Measurements from ENCODE around the gene CLIC5. TPM values are rescaled to one million over a fixed set of nuclear protein-coding genes. Genes with fewer than 3 reads are reported as not detected.

Gene CLIC5
- total RNA-seq, 1 donor from 2014 or later: not detected

DNA sequence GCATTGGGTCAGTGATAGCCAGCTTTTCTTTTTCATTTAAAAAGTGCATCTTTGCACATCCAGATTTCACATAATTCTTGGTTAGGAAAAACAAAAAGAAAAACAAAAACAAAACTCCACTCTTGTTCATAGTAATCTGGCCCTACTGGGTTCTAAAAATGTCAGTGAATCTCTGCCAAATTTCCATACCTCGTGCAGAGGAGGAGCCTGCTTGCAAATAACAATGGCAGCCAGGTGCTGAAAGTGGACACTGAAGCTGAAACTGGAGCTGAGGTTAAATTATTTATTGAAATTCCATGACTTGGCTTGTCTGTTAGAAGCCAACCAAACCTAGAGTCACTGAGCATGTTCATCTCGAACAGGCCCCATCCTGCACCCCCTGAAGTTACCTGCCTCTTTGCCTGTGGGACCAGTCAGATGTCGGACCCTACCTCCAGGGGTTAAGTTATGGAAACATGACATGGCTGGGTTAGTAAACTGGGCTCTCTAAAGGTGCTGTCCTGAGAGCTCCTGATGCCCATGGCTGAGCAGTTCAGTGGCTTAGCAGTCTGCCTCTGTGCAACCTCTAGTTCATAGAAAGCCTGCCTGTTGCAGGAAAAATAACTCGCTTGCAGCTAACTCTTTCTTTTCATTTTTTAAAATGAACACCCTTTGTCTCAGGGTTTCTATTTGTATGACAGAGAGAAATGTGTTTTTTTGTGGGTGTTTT lies 42.7 kb downstream of the CLIC5 start:
- DNase-seq (ENCODE audit: low read depth) (no peak), FAIRE-seq (no peak)
- no peaks in the 10 kb centered on the region for H3K36me3 ChIP-seq (ENCODE audit: control insufficient read depth, insufficient read depth, low read length)
- H3K27me3 ChIP-seq (ENCODE audit: control insufficient read depth, insufficient read depth, low read length): no peaks in the 10 kb centered on the region
- TF ChIP-seq, protein P1, sequence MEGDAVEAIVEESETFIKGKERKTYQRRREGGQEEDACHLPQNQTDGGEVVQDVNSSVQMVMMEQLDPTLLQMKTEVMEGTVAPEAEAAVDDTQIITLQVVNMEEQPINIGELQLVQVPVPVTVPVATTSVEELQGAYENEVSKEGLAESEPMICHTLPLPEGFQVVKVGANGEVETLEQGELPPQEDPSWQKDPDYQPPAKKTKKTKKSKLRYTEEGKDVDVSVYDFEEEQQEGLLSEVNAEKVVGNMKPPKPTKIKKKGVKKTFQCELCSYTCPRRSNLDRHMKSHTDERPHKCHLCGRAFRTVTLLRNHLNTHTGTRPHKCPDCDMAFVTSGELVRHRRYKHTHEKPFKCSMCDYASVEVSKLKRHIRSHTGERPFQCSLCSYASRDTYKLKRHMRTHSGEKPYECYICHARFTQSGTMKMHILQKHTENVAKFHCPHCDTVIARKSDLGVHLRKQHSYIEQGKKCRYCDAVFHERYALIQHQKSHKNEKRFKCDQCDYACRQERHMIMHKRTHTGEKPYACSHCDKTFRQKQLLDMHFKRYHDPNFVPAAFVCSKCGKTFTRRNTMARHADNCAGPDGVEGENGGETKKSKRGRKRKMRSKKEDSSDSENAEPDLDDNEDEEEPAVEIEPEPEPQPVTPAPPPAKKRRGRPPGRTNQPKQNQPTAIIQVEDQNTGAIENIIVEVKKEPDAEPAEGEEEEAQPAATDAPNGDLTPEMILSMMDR (IDR thresholded peaks at IDR 0.05; ENCODE audit: insufficient read depth, low read length, severe bottlenecking): no peak
- H3K4me3 ChIP-seq (ENCODE audit: low read depth, low read length): no peak overlapping the region

DNA sequence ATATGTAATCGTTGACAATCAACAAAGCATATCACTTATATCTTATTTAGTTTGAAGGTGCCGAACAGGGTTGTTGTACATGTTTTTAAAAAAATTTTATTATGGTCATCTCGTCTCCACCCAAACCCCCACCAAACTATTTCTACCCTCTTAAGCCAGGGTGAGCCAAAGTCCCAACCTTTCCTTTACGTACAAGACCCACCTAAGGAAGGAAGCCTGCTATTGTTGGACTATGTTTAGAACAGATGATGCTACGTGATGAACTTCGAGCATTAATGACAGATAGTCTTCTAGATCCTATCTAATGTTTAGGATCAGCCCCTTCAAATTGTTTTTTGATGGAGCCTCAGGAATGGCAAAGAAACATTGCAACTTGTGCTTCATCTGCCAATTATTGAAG lies 44.4 kb downstream of the CLIC5 start:
- Histone ChIP-seq H3K4me3 (ENCODE audit: low read depth, low read length) (no peak overlapping the region), H3K36me3 (ENCODE audit: control insufficient read depth, insufficient read depth, low read length) (no peaks in the 10 kb centered on the region), H3K27me3 (ENCODE audit: control insufficient read depth, insufficient read depth, low read length) (no peaks in the 10 kb centered on the region)
- no peak for FAIRE-seq
- TF ChIP-seq, protein P1 (IDR thresholded peaks at IDR 0.05; ENCODE audit: insufficient read depth, low read length, severe bottlenecking): no peak
- DNase-seq (ENCODE audit: low read depth): no peak

DNA sequence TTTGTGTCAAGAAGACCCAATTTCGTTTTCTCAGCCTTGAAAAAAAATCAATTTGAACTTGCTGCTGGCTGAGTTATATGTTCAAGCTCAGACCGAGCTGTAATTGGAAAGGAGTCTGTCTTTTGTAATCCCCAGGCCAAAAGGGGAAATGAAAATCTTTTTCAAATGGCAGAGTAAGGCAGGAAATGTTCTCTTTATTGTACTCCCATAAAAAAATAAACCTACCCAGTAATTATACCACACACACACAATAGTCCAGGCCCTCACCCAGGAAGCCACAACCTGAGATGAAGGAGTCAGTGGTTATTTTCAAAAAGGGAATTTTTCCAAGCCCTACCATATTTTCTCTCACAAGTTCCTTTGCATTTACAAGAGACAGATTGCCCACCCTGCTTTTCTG lies 45.3 kb downstream of the CLIC5 start:
- no peak for FAIRE-seq
- TF ChIP-seq, protein P1 (IDR thresholded peaks at IDR 0.05; ENCODE audit: insufficient read depth, low read length, severe bottlenecking): no peak
- no peak for DNase-seq (ENCODE audit: low read depth)
- Histone ChIP-seq H3K27me3 (ENCODE audit: control insufficient read depth, insufficient read depth, low read length) (no peaks in the 10 kb centered on the region), H3K4me3 (ENCODE audit: low read depth, low read length) (no peak overlapping the region), H3K36me3 (ENCODE audit: control insufficient read depth, insufficient read depth, low read length) (no peaks in the 10 kb centered on the region)

DNA sequence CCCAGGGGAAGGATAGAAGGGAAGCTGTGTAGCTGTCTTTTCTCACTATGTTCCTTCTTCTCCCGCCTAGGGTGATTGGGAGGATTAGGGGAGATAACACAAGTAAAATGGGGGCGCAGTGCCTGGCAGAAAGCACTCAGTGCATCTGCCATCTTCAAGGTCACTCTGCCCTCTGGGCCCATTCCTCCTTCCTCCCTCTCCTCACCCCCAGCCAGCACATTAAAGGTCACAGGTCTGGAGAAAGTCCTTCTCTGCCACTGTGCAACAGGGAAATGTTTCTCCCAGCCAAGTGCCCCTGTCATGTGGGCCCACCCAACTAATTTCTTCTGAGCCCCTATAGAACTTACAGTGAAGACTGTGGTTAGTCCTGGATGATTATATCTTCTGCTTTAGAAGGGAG lies 45.8 kb downstream of the CLIC5 start:
- Histone ChIP-seq H3K36me3 (ENCODE audit: control insufficient read depth, insufficient read depth, low read length) (no peaks in the 10 kb centered on the region), H3K4me3 (ENCODE audit: low read depth, low read length) (no peak overlapping the region), H3K27me3 (ENCODE audit: control insufficient read depth, insufficient read depth, low read length) (no peaks in the 10 kb centered on the region)
- DNase-seq (ENCODE audit: low read depth): no peak
- TF ChIP-seq, protein P1 (IDR thresholded peaks at IDR 0.05; ENCODE audit: insufficient read depth, low read length, severe bottlenecking): no peak
- no peak for FAIRE-seq

DNA sequence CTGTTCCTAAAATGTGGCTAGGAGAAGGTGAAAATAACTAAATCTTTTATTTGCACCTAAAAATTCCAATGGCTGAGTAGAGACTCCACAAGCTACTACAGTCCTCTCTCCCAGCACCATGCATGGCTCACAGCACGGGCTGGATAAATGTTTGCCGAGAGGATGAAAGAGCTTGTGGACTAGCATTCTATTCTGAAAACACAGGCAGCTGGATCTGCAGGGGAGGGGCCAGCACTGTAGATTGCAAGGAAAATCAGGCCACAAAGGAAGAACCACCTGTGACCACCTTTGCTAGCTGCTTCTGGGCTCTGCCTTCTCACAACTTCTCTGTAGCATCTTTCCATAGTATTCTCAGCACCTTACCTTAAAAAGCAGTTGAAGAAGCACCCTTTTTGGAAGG lies 46.6 kb downstream of the CLIC5 start:
- no peak for FAIRE-seq
- TF ChIP-seq, protein P1 (IDR thresholded peaks at IDR 0.05; ENCODE audit: insufficient read depth, low read length, severe bottlenecking): no peak

DNA sequence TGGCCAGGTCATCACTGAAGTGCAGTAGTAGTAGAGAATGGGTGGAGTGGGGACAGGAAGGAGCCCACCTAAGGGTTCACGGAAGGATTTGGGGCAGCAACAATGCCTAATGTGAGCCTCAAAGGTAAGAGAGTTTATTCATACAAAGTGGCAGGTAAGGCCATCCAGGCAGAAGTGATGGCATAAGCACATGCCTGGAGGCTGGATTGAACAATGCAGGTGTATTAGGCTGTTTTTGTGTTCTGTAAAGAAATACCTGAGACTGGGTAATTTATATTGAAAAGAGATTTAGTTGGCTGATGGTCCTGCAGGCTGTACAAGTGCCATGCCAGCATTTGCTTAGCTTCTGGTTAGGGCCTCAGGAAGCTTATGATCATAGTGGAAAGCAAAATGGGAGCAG lies 48.3 kb downstream of the CLIC5 start:
- no peak for DNase-seq (ENCODE audit: low read depth)
- H3K4me3 ChIP-seq (ENCODE audit: low read depth, low read length): no peak overlapping the region
- TF ChIP-seq, protein P1 (IDR thresholded peaks at IDR 0.05; ENCODE audit: insufficient read depth, low read length, severe bottlenecking): no peak
- H3K36me3 ChIP-seq (ENCODE audit: control insufficient read depth, insufficient read depth, low read length): no peaks in the 10 kb centered on the region
- H3K27me3 ChIP-seq (ENCODE audit: control insufficient read depth, insufficient read depth, low read length): no peaks in the 10 kb centered on the region
- no peak for FAIRE-seq

More for the DNA sequence above, 46.6 kb downstream of the CLIC5 start:
- Histone ChIP-seq H3K4me3 (ENCODE audit: low read depth, low read length) (no peak overlapping the region), H3K27me3 (ENCODE audit: control insufficient read depth, insufficient read depth, low read length) (no peaks in the 10 kb centered on the region), H3K36me3 (ENCODE audit: control insufficient read depth, insufficient read depth, low read length) (no peaks in the 10 kb centered on the region)
- no peak for DNase-seq (ENCODE audit: low read depth)
